ENCODE results near the gene TBCA. TPM values are rescaled to one million over a fixed set of nuclear protein-coding genes. Genes with fewer than 3 reads are reported as not detected.
A peak's percentile ranks its signal among the peaks of the same experiment; 100 is the strongest.

Gene TBCA, protein sequence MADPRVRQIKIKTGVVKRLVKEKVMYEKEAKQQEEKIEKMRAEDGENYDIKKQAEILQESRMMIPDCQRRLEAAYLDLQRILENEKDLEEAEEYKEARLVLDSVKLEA
- total RNA-seq: 100 to 1,000 TPM; 123 to 153 TPM
- long read RNA-seq, transcript TBCA-202 (4 exons, 683 nt): major isoform, 5 of 10 reads
- long read RNA-seq, partial matches to known transcripts: 1 of 10 reads
- long read RNA-seq, other reads (novel, unspliced or antisense): 3 of 10 reads

DNA sequence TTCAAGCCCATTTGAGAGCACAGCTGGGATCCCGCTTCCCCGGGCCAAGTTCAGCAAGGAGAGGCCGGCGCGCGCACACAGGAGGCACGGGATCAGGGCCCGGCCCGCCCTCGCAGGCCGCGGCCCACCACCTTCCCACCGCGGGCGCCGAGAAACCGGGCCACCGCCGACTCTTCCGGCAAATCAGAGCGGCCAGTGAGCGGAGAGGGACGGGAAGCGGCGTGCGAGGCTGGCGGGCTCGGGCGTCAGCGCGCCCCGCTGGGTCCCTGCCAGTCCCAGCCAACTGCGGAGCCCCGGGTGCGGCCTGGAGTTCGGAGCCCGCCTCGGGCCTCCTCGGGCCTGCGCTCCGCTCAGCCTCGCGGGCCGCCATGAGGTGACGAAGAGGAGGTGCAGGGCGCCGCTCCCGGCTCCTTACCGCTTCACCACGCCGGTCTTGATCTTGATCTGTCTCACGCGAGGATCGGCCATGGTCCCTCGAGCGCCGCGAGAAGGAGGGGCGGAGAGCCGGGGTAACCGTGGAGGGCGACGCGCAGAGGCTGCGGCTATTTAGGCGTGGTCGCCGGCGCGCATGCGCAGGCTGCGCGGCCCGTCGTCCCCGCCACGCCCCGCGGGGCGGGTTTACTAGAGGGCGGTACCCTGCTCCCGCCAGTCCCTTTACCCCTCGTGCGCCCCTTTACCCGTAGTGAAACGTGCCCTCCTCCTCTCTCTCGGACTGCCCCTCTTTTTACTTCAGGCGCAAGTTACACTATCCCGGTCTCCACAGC lies at the start of gene TBCA:
Gene TBCA (minus strand): TSS at position 550 of the 764 bp plus-strand sequence. CDS start 82 bp downstream, at position 468.
- ATAC-seq: peak; percentile 98 to 99
- intact Hi-C loops (cut with DNase I): no loop called here
- peak; percentile 92 for DNase-seq

DNA sequence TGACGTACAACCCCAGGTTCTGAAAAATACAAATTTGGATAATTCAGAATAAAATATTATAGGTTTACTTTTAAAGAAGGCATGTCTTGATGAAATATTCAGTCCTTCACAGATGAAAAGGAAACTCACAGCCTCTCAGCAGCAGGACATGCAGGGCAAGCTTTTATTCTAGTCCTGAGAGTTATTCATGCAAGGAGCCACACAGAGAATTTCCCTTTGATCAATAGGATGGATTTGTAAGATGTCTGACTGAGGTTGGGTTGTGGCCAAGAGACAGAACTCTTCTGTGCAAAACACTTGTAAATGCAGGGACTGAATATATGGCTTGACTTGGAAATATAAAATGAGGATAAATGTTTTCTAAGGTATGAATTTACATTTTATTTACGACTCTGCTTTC lies 48.8 kb upstream of the TBCA start:
- intact Hi-C loops (cut with DNase I): no loop called here
- no peak for ATAC-seq

DNA sequence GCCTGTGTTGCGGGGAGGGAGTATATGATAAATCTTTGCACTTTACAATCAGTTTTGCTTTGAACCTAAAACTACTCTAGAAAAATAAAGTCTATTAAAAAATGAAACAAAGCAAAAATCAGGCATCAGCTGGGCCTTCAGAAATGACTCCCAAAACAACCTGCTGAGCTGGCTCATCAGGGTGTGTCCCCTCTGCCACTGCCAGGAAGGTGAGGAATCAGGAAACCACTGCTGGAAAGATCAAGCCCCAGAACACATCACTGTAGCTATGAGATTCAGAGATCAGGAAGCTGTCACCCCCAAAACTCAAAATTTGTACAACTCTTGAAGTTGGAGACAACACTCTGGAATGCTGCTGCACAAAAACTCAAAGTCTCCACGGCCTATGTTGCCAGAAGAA lies 40.5 kb upstream of the TBCA start:
- no peak for DNase-seq
- no peak for ATAC-seq
- intact Hi-C loops (cut with DNase I): no loop called here

More for the DNA sequence above, 48.8 kb upstream of the TBCA start:
- DNase-seq: no peak

DNA sequence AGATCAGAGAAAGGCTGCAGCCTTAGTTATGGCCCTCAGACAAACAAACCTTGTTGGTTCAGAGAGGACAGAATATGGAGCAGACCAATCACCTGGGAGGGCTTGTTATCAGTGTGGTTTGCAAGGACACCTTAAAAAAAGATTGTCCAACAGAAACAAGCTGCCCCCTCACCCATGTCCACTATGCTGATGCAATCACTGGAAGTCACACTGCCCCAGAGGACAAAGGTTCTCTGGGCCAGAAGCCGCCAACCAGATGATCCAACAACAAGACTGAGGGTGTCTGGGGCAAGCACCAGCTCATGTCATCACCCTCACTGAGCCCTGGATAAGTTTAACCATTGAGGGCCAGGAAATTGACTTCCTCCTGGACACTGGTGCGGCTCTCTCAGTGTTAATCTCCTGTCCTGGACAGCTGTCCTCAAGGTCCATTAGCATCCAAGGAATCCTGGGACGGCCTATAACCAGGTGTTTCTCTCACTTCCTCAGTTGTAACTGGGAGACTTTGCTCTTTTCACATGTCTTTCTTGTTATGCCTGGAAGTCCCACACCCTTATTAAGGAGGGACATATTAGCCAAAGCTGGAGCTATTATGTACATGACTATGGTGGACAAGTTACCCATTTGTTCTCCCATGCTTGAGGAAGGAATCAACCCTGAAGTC lies 36.9 kb upstream of the TBCA start:
- no peak for ATAC-seq
- no peak for DNase-seq
- intact Hi-C loops (cut with DNase I): no loop called here

DNA sequence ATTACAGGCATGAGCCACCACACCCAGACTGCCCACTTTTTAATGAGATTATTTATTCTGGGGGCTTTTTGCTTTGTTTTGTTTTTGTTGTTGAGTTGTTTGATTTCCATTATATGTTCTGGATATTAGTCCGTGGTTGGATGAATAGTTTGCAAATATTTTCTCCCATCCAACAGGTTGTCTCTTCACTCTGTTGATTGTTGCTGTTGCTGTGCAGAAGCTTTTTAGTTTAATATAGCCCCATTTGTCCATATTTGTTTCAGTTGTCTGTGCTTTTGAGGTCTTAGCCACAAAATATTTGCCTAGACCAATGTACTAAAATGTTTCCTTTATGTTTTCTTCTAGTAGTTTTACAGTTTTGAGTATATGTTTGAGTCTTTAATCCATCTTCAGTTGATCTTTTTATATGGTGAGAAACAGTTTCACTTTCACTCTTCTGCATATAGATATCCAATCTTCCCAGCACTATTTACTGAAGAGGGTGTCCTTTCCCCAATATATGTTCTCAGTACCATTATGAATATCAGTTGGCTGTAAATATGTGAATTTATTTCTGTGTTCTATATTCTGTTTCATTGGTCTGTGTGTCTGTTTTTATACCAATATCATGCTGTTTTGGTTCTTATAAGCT lies 30.2 kb upstream of the TBCA start:
- intact Hi-C loops (cut with DNase I): no loop called here
- DNase-seq: no peak
- ATAC-seq: no peak

DNA sequence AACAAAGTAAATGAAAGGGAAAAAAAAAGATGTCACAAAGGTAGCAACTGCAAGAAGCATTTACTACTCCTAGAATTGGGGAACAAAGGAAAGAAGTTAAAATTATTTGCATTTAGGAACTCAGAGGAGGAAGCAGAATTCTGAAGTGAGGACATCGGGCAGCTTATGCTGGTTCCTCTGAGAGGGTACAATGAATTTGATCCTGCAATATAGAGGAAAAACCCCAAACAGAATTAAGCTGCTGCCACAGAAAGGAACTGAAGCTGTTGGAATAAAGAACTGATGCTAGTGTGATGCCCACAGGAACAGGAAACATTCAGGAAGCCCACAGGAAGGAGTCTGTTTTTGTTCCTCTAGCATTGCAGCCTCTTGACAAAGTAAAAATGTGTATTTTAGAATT lies 22.3 kb upstream of the TBCA start:
- ATAC-seq: no peak
- no peak for DNase-seq
- intact Hi-C loops (cut with DNase I): no loop called here

DNA sequence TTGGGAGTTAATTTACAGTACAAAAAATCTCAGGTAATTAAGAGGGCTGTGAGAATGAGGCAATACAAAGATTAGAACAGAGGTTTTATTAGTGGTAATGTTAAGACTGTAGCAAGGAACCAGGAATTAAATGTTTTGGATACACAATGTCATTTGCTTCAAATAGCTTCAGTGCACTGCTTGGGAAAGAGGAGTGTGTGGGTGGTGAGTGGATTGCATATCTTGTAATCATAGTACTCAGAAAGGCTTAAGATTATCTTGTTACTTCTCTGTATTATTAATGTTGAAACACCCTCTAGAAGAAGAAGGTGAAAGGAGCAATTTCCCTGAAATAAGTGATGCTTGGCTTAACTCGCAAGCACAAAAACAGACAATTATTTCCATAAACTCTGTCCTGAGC lies 21.0 kb upstream of the TBCA start:
- DNase-seq (no peak), ATAC-seq (no peak)
- intact Hi-C loops (cut with DNase I): no loop called here

DNA sequence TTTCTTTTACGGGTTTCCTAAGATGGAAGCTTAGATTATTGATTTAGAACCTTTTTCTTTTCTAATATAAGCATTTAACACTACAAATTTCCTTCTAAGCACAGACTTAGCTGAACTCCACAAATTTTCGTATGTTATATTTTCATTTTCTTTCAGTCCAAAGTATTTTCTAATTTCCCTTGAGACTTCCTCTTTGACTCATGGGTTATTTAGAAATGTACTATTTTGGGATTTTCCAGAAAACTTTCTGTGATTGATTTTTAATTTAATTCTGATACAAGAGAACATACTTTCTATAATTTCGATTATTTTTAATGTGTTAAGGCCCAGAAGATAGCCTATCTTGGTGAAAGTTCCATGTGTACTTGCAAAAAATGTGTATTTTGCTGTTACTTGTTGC lies 19.7 kb upstream of the TBCA start:
- ATAC-seq: no peak
- no peak for DNase-seq
- intact Hi-C loops (cut with DNase I): no loop called here

DNA sequence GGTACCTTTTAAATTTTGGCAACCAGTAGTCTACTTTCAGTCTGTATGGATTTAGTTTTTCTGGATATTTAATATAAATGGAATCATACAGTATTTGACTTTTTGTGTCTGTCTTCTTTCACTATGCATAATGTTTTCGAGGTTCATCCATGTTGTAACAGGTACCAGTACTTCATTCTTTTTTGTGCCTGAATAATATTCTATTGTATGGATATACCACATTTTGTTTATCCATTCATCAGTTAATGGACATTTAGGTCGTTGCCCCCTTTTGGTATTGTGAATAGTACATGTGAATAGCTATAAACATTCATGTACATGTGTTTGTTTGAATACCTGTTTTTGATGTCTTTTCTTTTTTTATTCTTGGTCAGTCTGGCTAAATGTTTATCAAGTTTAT lies 19.1 kb upstream of the TBCA start:
- DNase-seq (no peak), ATAC-seq (no peak)
- intact Hi-C loops (cut with DNase I): no loop called here

DNA sequence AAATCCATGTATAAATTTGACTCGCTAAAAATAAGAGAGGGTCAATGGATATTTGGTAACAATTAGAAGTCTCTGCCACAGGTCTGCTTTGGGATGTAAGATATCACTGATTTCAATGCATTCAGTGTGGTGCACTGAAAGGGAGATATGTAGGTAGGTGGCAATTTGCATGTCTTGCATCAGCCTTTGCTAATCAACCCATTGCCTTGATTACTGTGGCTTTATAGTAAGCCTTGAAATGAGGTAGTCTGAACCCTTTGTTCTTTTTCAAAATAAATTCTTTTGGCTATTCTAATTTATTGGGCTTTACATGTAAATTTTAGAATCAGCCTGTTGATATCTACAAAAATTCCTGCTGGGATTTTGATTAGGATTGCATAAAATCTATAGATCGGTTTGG lies 15.8 kb upstream of the TBCA start:
- no peak for DNase-seq
- ATAC-seq: no peak
- intact Hi-C loops (cut with DNase I): no loop called here

DNA sequence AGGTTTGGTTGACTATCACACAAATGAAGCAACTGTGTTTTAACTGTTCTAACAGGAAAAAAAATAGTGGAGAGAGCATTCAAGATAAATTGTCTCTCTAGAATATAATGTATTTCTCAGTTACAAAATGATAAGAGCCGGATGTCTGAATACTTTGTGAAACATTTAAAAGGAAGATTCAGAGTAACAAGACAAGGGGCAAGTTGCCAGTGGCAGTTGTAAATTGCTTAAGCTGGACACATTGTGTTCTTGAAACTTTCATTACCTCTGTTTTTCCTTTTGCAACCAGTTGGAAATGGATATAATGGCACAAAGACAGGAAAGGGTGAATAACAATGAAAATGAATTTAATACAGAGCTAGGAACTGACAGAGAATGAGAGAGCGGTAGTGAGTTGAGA lies 15.2 kb upstream of the TBCA start:
- no peak for ATAC-seq
- no peak for DNase-seq
- intact Hi-C loops (cut with DNase I): no loop called here

DNA sequence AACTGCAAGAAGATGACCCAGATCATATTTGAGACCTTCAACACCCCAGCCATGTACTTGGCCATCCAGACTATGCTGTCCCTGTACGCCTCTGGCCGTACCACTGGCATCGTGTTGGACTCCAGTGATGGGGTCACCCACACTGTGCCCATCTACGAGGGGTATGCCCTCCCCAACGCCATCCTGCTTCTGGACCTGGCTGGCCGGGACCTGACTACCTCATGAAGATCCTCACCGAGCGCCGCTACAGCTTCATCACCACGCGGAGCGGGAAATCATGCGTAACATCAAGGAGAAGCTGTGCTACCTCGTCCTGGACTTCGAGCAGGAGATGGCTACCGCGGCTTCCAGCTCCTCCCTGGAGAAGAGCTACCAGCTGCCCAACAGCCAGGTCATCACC lies 9.1 kb upstream of the TBCA start:
- intact Hi-C loops (cut with DNase I): no loop called here
- DNase-seq: no peak
- ATAC-seq: no peak

DNA sequence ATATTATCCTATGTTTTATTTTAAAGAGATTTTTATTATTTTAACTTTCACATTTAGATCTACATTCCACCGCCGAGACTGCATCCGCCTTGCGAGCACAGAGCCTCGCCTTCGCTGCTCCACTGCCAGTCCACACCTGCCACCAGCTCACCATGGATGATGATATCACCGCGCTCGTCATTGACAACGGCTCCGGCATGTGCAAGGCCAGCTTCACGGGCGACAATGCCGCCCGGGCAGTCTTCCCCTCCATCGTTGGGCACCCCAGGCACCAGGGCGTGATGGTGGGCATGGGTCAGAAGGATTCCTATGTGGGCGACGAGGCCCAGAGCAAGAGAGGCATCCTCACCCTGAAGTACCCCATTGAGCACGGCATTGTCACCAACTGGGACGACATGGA lies 8.6 kb upstream of the TBCA start:
- ATAC-seq (no peak), DNase-seq (no peak)
- intact Hi-C loops (cut with DNase I): no loop called here

DNA sequence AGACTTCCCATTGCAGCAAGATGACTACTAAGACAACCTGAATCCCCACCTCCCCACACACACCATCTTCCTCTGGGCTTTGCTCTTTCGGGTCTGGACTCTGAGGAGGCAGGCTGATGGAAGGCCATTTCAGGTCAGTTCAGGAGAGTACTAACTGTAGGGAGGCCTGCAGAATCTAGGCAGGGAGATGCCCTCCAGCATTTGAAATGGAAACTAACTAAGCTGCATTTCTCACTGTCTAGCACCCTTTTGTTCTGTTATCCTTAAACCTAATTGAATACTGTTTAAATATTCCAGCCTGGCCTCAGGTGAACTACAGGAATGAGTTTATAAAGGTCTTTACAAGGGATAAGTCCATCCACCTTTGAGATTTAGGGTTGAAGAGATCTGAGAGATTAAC lies 4.9 kb upstream of the TBCA start:
- intact Hi-C loops (cut with DNase I): no loop called here
- DNase-seq (no peak), ATAC-seq (no peak)

DNA sequence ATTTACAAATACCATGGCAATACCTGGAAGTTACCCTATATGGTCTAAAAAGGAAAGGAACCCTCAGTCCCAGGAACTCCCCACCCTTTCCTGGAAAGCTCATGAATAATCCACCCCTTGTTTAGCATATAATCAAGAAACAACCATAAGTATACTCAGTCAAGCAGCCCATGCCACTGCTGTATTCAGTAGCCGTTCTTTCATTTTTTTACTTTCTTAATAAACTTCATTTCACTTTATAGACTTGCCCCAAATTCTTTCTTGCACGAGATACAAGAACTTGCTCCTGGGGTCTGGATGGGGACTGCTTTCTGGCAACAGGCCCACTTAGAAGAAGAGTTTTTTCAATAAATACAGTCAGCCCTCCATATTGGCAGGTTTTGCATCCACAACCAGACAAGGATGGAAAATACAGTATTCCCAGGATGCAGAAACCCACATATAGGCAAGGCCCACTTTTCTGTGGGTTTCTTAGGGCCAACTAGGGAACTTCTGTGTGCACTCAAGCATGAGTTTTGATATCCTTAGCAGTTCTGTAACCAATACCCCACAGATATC lies 2.8 kb upstream of the TBCA start:
- intact Hi-C loops (cut with DNase I): no loop called here

DNA sequence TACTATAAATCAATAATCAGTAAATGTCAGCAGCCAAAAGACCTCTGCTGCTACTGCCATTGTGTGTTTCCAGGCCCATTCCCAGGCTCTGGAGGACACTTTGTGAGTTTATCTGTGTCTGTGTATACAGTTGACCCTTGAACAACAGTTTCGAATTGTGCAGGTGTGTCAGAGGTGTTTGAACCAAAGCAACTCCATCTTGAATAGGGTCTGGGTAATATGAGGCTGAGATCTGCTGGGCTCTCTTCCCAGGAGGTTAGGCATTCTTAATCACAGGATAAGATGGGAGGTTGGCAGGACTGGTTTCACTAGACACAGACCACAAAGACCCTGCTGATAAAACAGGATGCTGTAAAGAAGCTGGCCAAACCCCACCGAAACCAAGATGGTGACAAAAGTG lies 2.3 kb upstream of the TBCA start:
- DNase-seq (no peak), ATAC-seq (no peak)
- intact Hi-C loops (cut with DNase I): no loop called here

More for the DNA sequence above, 2.8 kb upstream of the TBCA start:
- DNase-seq (no peak), ATAC-seq (no peak)

DNA sequence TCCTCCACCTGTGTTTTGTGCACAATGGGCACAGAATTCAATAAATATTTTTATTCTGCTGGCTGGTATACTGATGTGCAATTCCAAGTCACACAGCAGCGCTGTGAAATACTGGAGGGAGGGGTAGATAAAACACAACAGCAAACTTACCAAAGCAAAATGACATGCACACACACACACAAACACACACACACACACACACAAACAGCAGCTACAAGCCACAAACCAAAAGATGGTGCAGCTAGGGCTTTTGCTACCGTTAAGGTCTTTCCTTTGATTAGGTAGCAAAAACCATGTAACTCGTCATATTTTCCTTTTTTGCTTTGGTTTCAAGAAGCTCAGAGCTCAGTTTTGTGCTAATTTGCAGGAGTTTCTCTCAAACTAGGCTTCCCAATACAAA lies 1.8 kb upstream of the TBCA start:
- ATAC-seq (no peak), DNase-seq (no peak)
- intact Hi-C loops (cut with DNase I): no loop called here

DNA sequence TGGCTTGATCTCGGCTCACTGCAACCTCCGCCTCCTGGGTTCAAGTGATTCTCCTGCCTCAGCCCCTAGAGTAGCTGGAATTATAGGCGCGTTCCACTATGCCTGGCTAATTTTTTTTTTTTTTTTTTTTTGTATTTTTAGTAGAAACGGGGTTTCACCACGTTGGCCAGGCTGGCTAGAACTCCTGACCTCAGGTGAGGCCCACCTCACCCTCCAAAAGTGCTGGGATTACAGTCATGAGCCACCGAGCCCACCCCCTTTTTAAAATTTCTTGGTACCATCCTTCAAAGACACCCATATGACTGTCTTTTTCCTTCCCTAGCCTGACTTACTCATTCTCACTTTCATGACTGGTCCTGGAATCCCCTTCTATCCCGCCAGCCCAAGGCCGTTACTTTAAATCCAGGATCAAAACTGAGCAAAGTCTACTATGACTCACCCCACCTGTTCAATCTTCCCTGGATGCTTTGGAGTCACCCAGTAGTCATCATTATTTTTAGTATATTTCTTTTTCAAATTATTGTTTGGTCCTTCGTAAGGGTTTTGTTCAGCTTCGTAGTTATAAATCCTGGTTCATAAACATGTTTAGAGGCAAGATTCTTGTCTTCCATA lies 1.2 kb upstream of the TBCA start:
- ATAC-seq (no peak), DNase-seq (no peak)
- intact Hi-C loops (cut with DNase I): no loop called here

DNA sequence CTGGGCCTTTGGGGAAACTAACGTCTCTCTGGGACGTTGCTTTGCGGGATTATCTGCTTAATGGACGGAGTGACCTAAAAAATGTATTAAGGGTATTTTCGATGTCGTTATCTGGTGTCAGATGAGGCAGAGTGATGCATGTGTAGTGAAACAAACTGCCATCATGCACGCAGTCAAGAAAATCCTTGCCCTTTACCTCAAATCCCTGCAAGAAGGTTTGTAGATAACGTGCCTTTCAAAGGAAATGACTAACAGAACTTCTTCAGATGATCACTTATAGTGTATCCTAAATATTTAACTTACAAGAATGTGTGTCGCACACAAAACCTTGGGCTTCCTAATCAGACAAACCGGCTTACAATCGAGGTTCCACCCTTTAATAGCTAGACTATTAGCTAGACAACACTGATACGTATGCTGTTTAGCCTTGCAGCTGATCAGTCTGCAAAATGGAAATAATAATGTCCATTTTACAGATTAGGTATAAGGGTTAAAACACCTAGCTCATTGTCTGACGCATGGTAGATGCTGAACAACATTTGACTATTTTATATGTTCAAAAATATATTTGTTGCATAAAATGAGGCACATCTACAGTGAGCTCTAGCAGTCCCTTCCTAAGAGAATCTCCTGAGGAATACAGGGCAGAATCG lies 541 bp upstream of the TBCA start:
- no peak for DNase-seq
- no peak for ATAC-seq
- intact Hi-C loops (cut with DNase I): no loop called here

Data from left cardiac atrium (tissue), 4 donors.